GM11168 (cell line): ENCODE results near the gene RNF26.

Source experiments
- in situ Hi-C: fragments of 300-500 bp; cut with MboI; formaldehyde crosslinking; loops from one replicate; pipeline ENCODE4 v1.12.0; 2022; ENCODE audit warnings: low sequenced_read_pairs; ENCODE audit not compliant: unreplicated experiment

RNF26 gene

DNA sequence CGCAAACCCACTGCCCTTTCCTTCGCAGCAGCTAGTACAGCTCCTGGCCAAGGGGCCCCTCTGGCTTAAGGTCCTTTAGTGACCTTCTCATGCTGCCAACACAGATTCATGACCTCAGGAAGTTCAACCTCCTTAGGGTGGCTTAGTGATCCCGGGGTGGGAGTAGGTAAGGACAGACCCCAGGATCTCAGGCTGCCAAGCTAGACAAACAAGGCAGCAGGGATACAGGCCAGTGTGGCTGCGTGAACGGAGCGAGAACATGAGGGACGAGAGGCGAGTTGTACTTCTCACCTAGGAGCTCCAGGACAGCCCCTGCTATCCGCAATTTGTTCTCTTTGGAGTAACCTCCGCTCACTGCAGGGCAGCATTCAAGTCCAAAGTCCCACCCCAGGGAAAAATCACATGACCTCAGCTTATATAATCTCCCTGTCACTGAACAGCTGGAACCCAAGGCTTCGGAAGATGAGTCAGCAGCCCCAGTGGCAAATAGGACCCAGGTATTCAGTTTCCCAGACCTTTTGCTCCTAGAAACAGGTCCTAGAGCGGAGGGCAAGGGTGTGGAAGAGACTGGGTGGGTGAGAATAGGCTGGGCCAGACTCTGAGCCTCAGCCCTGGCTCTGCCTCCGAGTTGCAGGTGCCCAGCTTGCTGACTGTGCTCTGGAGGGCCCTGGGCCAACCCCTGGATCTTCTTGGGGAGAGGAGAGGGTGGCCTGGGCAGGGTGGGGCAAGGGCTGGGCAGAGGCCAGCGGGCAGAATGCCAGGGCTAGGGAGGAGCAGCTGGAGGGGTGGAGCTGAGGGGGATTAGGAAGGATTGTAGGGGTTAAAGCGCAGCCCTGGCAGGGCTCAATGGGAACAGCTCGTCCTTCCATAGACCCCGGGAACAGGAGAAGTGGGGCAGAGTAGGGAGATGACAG is 34.1 kb downstream of the RNF26 start:
- in situ Hi-C loops: no loop called here

- in situ Hi-C loops: no loop called here
Observed at GRCh38 chr11:119369132-119369925, 35.0 kb downstream of the RNF26 start.

DNA sequence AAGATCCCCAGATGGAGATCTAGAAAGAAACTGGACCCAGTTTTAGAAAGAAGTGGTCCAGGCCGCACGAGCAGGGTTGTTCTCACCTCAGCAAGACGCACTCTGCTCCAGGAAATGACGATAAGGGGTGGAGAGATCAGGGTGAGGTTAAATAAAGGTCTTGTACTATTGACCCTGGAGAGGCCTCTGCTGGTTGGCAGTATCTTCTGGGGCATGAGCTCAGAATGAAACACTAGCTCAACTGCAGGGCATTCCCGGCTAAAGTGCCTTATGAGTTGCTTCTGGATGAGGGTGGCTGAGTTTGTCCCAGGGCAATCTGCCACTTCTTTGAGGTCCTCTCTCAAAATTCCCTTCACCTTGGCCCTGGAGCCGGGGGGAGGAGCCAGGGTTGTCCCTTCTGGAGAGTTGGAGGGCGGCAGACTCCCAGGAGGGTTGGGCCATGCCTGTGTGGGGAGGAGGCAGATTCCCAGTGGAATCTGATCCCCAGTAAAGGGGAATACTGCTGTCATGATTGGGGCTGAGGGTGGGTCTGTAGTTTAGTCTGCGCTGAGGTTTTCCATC is 36.2 kb downstream of the RNF26 start:
- in situ Hi-C loops: no loop called here

GRCh38 chr11:119371067-119371601 is 36.8 kb downstream of the RNF26 start:
- in situ Hi-C loops: no loop called here

DNA sequence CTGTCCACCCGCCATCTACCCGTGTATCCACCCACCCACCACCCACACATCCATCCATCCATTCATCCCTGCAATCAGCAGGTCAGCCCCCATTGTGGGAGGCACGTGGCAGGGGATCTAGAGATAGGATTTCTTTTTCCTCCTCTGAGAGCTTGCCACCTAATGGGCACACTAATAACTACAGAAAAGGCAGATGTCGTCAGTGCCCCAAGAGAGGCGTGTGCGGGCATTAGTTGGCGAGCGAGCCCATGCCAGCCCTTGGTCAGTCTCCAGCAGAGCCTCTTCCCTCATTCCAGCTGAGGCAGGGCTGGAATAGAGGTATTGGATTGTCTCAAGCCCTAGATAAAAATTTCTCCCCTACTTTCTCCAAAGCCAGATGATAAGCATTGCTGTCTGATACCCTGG is 37.5 kb downstream of the RNF26 start:
- in situ Hi-C loops: no loop called here

DNA sequence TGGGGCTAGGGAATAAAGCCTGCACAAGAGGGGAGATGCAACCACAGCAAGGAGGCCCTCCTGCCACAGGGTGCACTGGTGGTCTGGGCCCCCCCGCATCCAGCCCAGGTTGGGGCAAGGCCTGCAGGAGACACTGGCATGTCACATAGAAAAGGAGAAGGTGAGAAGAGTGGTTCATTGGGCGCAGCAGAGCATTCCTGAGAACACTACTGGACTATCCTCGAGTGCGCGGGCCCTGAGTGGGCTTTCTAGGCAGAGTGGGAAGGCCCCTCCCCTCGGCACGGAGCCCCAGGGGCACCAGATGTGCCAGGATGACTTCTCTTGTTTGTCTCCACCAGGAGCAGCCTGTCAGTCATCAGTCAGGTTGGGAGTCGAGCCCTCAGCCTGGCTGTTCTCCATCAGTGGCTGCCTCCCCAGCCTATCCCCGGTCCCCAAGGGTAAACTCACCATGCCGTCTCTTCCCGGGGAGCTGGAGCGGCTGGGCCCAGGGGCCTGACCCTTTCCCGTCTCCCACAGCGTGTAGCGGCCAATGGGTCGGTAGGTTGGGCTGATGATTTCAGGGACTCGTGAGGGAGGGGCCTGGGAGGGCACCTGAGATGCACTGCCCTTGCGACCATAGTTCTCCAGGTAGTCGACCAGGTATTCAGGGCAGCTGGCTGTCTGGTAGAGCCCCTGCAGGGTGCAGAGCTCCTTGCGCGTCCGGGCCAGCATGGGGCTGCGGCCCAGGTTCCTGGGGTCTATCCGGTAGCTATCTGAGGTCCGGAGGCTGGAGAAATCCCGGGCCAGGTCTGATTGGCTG is 38.1 kb downstream of the RNF26 start:
- in situ Hi-C loops: no loop called here

- in situ Hi-C loops: no loop called here
Observed at GRCh38 chr11:119373059-119373920, 39.0 kb downstream of the RNF26 start.

- in situ Hi-C loops: no loop called here
Observed at GRCh38 chr11:119373921-119374631, 39.7 kb downstream of the RNF26 start.

GRCh38 chr11:119374632-119375336 is 40.5 kb downstream of the RNF26 start:
- in situ Hi-C loops: no loop called here

GRCh38 chr11:119375337-119376196 is 41.2 kb downstream of the RNF26 start:
- in situ Hi-C loops: no loop called here

DNA sequence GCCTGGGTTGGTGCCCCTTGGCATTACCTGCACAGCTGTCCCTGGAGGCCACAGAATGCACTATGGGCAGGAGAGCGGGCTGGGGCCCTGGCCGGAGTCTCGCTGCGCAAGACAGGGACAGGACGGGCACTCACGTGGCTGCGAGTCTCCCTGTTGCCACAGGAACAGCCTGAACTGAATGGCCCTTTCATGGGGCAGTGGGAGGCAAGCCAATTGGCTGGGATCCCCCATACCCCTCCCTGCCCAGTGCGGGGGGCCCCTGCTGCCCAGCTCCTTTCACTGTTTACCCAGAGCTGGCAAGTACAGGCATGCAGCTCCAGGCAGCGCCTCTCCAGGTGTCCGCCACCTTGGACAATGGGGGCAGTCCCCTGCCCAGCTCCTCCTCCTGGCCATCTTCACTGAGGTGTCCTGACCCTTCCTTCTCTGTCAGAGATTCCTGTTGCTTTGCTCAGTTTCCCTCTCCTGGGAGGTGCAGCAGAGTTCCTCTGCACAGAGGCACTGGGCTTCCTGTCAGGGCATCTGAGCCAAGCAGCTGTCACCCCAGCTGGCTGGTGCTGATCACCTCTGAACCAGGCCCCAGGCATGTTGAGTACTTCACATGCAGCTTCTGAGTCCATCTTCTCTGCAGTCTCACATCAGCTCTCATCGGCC is 42.0 kb downstream of the RNF26 start:
- in situ Hi-C loops: no loop called here

DNA sequence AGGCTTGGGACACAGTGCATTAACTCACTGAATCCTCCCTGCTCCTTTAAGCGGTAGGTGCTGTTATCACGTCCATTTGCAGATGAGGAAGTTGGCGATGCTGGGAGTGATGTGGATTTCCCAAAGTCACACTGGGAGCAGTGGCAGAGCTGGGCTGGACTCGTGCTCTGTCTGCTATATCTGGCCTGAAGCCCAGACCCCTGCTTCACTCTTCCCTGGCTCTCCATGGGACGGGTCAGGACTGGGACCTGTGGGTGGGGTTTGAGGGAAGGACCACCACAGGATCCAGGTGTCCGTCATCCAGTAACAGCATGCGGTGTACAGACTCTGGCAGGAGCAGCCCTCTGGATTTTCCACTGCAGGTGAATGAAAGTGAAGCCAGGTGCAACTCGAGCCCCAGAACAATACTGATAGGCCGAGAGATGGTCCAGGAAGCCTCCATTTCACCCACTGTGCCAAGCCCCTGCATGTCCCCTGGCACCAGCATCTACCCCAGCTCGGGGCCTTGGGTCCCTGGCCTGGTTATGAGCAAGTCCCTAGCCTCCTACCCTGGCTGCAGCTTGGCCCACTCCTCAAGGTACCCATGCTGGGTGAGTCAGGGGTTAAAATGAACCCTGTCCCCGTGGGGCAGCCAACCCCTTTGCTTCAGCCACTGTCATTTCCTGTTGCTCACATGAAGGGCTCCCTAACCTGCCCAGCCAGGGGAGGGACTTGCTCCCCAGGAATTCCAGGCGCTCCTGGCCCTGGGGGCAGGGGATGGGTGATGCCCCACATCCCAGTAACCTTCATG is 43.0 kb downstream of the RNF26 start:
- in situ Hi-C loops: no loop called here

DNA sequence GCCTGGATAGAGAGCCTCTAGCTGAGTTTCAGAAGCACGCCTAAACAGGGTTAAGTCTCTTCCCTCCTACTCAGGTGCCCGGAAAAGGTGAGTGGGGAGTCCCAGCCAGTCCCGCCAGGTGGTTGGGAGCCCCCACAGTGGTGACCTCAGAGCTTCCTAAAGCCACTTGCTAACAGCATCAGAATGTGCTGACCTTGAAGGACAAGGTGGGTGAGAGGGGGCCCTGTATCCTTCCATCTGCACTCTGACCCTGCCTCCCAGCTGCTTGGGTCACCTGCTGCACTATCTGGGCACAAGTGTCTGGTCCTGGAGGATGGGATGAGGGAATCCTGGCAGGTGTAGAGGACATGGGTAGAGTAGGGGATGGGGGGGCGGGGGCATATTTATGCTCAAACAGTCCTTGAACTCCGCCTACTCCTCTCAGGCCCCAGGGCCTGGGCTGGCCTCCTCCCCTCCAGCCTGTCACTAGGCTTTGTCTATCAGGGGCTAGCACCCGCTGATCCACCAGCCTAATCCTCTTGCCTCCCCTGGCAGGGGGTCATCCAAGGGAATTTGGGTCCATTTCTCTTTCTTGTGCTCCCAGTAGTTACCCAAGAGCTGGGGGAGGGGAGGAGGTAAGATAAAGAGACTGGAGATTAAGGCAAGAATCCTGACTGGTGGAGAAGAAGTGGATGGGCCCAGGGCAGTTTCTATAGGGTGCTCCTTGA is 43.8 kb downstream of the RNF26 start:
- in situ Hi-C loops: no loop called here

DNA sequence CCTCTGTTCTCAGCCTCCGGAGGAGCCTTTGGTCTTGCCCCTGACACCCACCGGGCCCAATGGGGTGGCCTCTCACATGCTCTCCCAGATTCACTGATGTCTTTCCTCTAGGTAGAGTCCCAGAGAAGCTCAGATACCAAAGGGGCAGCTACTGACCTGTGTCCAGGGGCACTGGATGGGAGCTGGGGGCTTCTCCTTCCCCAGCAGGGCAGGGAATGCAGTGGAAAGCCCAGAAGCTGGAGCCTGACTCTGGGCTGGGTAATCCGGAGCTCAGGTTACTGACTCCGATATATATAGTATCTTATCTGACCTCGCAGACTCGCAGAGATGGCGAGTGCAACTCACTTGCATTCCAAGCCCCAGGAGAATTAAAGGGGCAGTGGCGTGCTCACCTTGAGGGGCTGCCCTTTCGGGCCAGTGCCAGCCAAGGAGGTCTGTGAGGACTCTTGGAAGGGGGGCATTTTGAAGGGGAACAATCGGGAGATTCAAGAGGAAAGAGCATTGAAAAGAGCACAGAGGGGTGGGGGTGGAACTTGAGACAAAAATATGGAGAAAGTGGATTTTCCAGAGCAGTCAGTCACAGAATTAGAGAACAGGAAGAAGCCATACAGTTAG is 44.6 kb downstream of the RNF26 start:
- in situ Hi-C loops: no loop called here
